T1000 (cell line): Measurements from ENCODE around the gene MLN.

Experiments
- DNase-seq: peaks from one replicate; lab custom pipeline; 2025; ENCODE audit warnings: mixed read lengths; lab: John Stamatoyannopoulos, UW

The MLN gene

DNA sequence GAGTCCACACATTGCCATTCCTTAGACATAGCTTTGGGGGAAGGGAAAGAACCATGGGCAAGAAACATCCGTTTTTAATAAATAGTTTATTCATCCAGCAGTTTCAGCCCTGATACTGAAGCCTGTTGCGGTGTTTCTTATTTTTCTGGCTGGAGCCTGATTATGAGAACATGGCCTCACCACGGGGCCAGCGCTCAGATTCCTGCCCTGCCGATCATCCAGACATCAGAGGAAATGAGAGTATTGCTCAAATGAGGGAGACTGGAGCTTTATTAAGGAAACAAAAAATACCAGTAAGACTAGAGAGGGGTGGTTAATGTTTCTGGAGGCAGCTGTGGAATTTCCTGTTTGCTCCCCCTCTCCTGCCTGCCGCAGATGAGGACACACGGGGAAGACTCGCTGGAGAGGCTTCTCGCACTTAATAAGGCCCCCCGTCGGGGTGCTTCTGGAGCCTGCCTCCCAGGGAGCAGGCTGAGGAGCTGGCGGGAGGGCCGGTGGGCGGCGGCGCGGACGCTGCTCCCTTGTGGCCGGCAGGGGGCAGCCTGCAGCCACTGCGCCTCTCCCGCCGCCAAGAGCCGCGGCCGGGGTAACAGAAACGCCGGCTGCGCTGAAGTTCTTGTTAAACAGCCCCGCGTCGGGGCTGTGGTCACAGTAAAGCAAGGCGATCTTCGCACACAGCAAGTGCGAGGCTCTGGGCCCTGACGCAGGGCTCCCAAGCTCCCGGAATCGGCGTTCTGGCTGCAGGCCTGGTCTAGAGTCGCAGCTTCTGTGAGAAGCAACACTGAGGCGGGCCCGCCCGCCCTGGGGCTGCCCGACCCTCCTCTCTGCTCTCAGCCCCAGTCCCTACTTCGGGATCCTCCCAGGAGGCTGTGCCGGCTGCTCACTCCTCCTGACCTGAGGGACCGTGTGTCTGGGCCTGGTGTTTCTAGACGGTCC, 32.4 kb downstream of the MLN start:
- peak; percentile 89 for DNase-seq

DNA sequence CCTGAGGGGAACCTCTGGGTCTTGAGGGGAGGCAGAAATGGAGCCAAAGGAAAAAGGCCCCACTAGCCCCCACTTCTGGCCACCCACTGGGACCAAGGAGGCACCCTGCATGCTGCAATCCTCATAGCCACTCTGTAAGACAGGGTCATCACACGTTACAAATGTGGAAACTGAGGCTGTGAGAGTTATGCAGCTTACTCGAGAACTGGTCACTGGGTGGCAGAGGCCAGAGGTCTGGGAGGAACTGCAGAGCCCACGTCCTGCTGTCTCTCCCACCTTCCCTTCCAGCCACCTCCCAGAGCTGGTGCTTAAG, 33.0 kb downstream of the MLN start:
- DNase-seq = no peak

- DNase-seq = no peak
Observed at GRCh38 chr6:33770124-33770832, 33.5 kb downstream of the MLN start.

DNA sequence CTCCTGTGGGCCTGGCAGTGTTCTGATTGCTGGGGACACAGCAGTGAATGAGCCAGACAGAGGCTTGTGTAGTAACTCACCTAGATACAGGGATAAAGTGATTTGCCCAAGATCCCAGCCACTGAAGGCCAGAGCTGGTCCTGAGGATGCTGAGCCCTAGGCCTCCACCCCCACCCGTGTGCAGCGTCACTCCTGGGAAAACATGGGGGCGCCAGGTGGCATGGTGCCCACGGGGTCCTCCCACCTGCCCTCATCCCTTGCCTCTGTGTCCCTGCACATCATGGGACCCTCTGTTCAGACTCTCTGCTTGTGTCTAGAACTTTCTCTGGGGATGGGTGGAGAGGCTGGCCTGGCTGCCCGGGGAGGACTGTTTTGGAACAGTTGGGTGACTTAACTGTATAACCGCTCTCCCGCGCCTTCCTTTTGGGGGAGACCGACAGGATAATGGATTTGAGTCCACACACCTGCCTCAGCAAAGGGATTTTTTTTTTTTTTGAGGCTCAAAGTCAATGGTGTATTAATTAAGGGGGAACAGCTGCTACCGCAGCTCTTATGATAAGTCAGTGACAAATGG, 34.5 kb downstream of the MLN start:
- no peak for DNase-seq

GRCh38 chr6:33768644-33769120, 35.1 kb downstream of the MLN start:
- peak; percentile 72 for DNase-seq

DNA sequence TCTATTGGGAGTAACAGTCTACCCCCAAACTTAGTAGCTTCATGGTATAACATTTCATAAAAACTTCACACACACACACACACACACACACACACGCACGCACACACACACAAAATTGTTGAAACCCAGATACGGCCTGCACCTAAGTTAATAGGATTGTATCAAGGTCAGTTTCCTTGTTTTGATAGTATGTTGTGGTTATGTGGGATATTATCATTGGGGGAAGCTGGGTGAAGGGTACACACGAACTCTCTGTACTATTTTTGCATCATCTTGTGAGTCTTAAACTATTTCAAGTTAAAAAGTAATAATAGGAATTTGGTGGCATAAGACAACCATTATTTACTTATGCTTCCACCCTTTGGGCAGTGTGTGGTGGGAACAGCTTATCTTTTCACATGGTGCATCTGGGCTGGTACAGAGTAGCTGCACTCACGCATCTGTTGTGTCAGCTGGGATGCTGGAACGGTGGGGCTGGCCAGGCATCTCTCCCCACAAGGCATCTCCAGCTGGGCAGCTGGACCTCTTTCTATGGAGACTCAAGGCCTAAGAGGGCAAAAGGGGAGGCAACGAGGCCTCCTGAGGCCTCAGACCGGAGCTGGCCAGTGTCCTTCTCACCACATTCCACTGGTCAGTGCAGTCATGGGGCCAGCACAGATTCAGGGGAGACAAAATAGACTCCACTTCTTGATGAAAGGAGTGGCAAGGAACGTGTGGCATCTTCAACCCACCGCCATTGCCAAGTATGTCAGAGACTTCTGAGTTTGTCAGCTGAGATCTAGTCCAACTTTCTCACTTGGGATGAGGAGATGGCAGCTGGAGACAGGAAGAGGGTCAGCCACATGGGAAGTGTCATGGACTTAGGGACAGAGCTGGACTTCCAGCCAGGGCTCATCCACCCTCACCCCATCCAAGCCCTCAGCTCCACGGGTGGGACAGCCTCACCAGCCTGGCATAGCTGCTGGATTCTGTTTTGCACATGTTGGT, 36.6 kb downstream of the MLN start:
- no peak for DNase-seq

DNA sequence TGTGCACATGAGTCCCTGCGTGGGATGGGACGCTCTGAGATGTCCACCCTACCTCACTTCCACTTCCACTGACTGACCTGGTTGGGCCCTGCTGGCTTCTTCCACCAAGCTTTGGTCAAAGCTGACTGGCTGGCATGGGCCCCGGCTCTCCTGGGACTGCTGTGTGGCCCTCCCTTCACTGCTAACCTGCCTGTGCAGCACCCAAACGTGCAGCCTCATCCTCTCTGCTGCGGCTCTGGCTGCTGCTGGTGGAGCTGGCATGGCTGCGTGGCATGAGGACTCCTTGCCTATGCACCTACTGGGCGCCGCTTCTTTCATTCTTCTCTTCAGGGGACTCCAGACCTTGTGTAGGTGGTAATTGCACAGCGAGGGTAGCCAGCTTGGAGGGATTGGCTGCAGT, 38.4 kb downstream of the MLN start:
- no peak for DNase-seq

DNA sequence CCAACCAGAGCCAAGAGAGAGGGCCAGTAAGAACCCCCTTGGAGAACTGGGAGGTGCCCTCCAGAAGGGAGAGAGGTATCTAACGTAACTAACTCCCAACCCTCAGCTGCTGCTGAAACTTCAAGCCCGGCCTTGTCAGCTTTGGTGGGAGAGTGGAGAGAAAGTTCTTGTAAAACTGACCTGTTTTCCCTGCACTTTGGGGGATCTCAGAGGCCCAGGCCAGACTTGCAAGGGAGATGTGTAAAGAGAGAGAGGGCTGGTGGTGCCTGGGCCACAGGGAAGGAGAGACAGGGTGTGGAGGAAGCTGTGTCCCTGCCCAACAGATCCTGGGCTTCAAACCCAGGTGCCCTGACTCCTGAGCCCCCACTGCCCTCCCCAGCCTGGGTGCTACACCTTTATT, 39.8 kb downstream of the MLN start:
- no peak for DNase-seq

GRCh38 chr6:33763483-33763882, 40.3 kb downstream of the MLN start:
- DNase-seq = no peak

- DNase-seq = no peak
Observed at GRCh38 chr6:33762713-33763112, 41.1 kb downstream of the MLN start.

DNA sequence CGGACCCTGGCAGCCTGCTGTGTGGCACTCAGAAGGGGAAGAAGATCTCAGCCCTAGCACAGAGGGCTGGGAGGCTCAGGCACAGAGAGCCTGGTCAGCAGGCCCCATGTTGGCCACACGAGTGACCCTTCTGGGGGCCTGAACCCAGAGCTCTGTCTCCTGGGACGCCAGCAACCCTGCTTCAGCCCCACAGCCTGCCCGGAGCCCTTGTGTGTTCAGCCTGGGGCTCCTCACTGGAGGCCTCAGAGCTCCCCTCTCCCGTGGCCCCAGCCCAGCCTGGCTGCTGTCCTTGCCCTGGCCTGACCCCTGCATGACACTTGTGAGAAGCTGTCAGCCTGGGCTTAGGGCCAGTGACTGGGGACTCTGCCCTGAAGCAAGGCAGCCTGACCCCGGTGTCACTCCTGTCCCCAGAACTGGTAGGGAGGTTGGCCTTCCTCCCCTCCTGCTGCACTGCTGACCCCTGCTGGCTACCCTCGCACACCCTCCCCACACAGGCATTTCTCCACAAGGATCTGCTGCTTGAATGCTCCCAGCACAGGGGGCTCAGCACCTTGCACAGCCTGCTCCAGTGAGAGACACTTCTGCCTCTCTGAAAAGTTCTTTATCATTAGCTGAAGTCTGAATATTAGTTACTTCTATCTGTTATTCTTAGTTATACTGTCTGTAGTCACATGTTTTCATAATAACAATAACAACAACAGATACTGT, 41.7 kb downstream of the MLN start:
- DNase-seq = peak; percentile 33

DNA sequence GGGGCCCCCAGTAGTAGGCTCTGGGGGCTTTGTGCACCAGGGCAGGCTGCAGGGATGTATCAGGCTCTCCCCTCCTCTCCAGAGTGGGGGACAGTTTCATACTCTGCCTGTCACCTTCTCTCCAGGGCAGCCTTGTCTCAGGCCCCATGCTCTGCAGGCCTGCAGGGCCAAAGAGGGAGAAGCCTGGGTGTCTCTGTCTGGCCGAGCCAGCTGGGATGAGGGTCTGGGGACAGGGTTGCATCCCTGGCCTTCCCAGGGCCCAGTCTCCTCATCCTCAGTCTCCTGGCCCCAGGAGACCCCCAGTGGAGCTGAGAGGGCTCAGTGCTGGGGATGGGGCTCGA, 42.3 kb downstream of the MLN start:
- no peak for DNase-seq

DNA sequence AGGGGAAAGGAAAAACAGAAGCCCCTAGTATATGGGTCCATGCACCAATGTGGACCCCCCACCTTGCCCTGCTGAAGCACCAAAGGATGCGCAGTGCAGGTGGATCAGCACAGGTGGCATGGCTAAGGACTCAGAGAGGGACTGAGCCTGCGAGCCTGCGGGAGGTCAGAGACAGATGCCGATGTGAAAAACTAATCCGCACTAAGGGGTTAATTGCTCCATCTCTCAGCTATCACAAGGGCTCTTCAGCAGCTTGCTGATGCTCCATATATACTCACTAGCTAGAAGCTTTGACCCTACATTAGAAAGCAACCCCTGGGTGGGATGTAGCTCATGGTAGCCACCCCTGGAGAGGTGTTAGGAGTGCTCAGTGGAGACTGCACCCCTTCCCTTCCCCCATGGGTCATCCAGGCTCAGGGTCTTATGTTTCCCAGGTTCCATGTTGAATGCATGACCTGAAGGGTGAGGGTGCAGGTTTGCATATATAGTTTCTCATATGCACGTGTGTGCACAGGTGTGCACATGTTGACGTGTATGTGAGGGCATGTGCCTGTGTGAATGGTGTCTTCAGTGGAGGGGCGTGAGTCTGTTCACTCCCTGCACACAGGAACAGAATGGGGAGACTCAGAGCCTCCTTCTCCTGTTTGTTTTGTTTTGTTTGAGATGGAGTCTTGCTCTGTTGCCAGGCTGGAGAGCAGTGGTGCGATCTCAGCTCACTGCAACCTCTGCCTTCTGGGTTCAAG, 43.7 kb downstream of the MLN start:
- DNase-seq = no peak

DNA sequence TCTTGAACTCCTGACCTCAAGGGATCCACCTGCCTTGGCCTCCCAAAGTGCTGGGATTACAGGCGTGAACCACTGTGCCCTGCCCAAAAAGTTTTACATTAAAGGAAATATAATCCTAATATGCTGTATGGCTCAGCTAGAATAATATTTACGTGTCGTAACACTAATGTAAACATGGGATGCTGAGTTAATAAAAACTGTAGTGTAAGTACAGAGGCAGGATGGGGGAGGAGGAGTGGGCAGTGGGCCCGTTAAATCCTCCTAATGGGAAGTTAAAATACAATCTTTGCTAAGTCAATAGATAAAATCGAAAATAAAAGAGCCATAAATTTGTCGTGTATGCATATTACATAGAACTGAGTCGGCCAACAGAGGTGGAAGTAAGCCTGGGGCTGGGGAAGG, 45.0 kb downstream of the MLN start:
- no peak for DNase-seq

- no peak for DNase-seq
Observed at GRCh38 chr6:33757906-33758305, 45.9 kb downstream of the MLN start.

- no peak for DNase-seq
Observed at GRCh38 chr6:33757113-33757512, 46.7 kb downstream of the MLN start.

DNA sequence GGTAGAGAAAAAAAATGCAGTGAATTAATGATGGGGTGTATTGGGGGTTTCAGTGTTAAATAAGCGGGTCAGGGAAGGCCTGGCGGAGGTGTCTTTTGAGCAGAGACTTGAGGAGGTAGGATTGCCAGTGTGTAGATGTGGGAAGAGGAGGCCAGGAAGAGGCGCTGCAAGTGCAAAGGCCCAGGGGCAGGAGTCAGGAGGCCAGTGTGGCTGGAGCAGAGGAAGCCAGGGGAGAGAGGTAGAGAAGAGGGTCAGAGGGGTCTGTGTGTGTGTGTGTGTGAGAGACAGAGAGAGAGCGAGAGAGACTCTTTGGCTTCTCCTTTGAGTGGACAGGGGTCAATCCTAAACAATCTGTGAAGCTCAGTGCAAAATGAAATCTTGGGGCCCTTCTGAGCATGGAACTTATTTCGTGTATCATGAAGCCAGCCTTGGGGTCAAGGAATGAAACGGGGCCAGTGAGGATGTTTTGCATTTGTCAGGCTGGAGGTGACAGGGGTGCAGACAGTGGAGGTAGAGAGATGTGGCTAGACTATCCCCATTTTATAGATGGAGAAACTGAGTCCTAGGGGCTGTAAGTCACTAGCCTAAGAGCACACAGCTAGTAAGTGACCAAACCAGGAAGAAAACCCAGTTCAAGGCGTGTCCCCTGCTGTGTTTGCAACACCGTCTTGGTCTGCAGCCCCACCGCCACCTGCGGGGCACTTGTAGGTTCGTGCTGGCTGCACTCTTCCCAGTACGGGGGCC, 47.4 kb downstream of the MLN start:
- no peak for DNase-seq

- DNase-seq = no peak
Observed at GRCh38 chr6:33755070-33755869, 48.5 kb downstream of the MLN start.

- DNase-seq = no peak
Observed at GRCh38 chr6:33754222-33754621, 49.6 kb downstream of the MLN start.
